Hepatic stellate cell (primary cell): Measurements from ENCODE around the gene ATP8B3.
A peak's percentile ranks its signal among the peaks of the same experiment; 100 is the strongest.

Source experiments
- DNase-seq: peaks from one replicate; pipeline ENCODE4 v3.0.0; 2011; ENCODE audit warnings: low spot score

The ATP8B3 gene

GRCh38 chr19:1832046-1832663, 20.1 kb upstream of the ATP8B3 start:
- DNase-seq = no peak

- DNase-seq = no peak
Observed at GRCh38 chr19:1830978-1831377, 18.9 kb upstream of the ATP8B3 start.

- DNase-seq = no peak
Observed at GRCh38 chr19:1830568-1830967, 18.5 kb upstream of the ATP8B3 start.

GRCh38 chr19:1829958-1830357, 17.9 kb upstream of the ATP8B3 start:
- DNase-seq = no peak

GRCh38 chr19:1828279-1829238, 16.5 kb upstream of the ATP8B3 start:
- no peak for DNase-seq

- no peak for DNase-seq
Observed at GRCh38 chr19:1827566-1828278, 15.6 kb upstream of the ATP8B3 start.

- no peak for DNase-seq
Observed at GRCh38 chr19:1826557-1827521, 14.8 kb upstream of the ATP8B3 start.

GRCh38 chr19:1825909-1826556, 14.0 kb upstream of the ATP8B3 start:
- DNase-seq = peak; percentile 94

- no peak for DNase-seq
Observed at GRCh38 chr19:1824252-1824622, 12.2 kb upstream of the ATP8B3 start.

- DNase-seq = no peak
Observed at GRCh38 chr19:1823539-1824251, 11.6 kb upstream of the ATP8B3 start.

GRCh38 chr19:1823020-1823419, 10.9 kb upstream of the ATP8B3 start:
- DNase-seq = no peak

GRCh38 chr19:1822210-1822609, 10.1 kb upstream of the ATP8B3 start:
- DNase-seq = no peak

- DNase-seq = no peak
Observed at GRCh38 chr19:1819341-1820255, 7.5 kb upstream of the ATP8B3 start.

GRCh38 chr19:1818549-1819195, 6.6 kb upstream of the ATP8B3 start:
- DNase-seq = no peak

GRCh38 chr19:1817553-1818179, 5.6 kb upstream of the ATP8B3 start:
- DNase-seq = no peak

GRCh38 chr19:1816530-1817298, 4.6 kb upstream of the ATP8B3 start:
- DNase-seq = no peak
